Mucosa of rectum (tissue), 2 donors: ENCODE measurements around the gene C17orf107.
"Not testable (repeated sequence)": the region's sequence is repeated elsewhere in the genome, so short reads cannot be mapped to it uniquely, and the experiment has no call there.

Source experiments
- H3K27ac ChIP-seq, 2 donors: one replicate each; pipeline ENCODE4 v1.7.0; 2013; ENCODE audit warnings: inconsistent platforms in 2 of 2, low read depth in 2 of 2, low read length in 2 of 2
- H3K27me3 ChIP-seq, 2 donors: one replicate each; pipeline ENCODE4 v1.7.0; 2013; ENCODE audit warnings: low read length in 2 of 2; ENCODE audit not compliant: control insufficient read depth in 2 of 2, insufficient read depth in 2 of 2
- H3K36me3 ChIP-seq, 2 donors: one replicate each; pipeline ENCODE4 v1.7.0; 2013; ENCODE audit warnings: low read length in 2 of 2; ENCODE audit not compliant: control insufficient read depth in 2 of 2, insufficient read depth in 2 of 2
- H3K4me1 ChIP-seq, 2 donors: one replicate each; pipeline ENCODE4 v1.7.0; 2013; ENCODE audit warnings: low read length in 2 of 2, mild to moderate bottlenecking in 1 of 2; ENCODE audit not compliant: control insufficient read depth in 2 of 2, insufficient read depth in 2 of 2
- H3K4me3 ChIP-seq, 2 donors: one replicate each; pipeline ENCODE4 v1.7.0; 2013; ENCODE audit warnings: low read length in 2 of 2
- H3K9ac ChIP-seq, 2 donors: one replicate each; pipeline ENCODE4 v1.7.0; 2013; ENCODE audit warnings: low read length in 2 of 2, low read depth in 1 of 2, mild to moderate bottlenecking in 1 of 2
- H3K9me3 ChIP-seq, 2 donors: one replicate each; pipeline ENCODE4 v1.7.0; 2013; ENCODE audit warnings: low read length in 2 of 2; ENCODE audit not compliant: control insufficient read depth in 2 of 2
- donor health status: healthy.
- donor health status: Normal muscosa, but diverticular disease.

C17orf107 gene

GRCh38 chr17:4898927-4899326 is 409 bp upstream of the C17orf107 start:
- Histone ChIP-seq H3K27me3 (peaks cover 4 to 5% of the 10 kb centered on the region in 2 donors), H3K27ac (no peak overlapping the region), H3K4me3 (peak overlapping the region; percentile 69 to 80), H3K9me3 (no peaks in the 10 kb centered on the region), H3K4me1 (peaks cover 21 to 29% of the 10 kb centered on the region in 2 donors), H3K36me3 (peaks cover 30 to 34% of the 10 kb centered on the region in 2 donors), H3K9ac (peak overlapping the region; percentile 28 to 72)

DNA sequence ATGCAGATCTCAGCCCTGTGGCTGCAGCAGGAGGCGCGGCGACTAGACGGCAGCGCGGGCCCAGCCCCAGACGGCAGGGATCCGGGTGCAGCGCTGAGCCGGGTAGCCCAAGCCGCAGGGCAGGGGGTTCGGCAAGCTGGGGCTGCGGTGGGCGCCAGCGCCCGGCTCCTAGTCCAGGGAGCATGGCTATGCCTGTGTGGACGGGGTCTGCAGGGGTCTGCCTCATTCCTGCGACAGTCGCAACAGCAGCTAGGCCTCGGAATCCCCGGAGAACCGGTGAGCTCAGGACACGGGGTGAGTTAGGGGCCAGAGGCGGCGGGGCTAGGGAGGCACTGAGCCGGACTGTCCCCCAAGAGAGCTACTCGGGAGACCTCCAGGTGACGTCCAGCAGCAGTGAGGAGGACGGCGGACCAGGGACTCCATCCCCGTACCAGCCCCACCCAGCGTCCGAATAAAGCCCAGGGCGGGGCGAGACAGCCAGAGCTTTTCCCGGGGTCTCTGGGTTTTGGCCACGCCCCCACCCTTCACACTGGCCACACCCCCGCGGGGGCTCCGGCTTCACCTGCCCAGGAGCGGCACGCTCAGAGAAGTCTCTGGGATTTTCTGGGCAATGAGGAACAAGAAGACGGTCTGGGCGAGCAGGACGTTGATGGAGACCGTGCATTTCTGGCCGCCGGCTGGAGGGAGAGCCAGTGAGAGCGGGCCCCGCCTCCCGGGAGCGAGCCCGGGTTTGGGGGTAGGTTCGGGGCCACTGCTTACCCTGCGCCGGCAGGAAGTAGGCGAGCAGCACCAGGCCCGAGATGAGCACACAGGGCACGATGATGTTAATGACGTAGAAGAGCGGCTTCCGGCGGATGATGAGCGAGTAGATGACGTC is 1.1 kb downstream of the C17orf107 start:
- Histone ChIP-seq H3K9ac (no peak overlapping the region), H3K27me3 (peaks cover 4 to 13% of the 10 kb centered on the region in 2 donors), H3K36me3 (peaks cover 15 to 19% of the 10 kb centered on the region in 2 donors), H3K27ac (peak overlapping the region in 1 of 2 donors; percentile 1), H3K9me3 (no peaks in the 10 kb centered on the region), H3K4me1 (peaks cover 21 to 29% of the 10 kb centered on the region in 2 donors), H3K4me3 (peak overlapping the region; percentile 69 to 80)

DNA sequence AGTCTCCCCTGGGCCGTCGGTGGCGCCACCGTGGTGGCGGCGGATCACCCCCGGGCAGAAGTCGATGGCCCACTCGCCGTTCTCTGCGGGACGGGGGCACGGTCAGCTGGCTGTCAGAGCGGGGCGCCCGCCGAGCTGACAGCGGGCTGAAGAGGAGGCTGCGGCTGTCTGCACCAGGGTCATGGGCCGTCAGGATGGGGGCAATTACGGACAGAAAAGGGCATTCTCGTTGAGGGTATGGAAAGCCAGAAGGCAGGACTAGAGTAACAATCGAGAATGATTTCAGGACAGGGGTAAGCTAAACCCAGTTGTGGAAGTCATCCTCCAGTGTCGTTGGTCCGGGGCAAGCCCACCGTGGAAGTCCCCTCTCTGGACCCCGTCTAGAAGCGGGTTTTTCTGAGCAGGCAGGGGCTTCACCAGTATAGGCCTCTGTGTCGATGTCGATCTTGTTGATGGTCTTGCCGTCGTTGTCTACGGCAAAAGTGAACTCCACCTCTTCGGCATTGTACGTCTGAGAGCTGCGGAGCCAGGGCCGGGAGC is 1.8 kb downstream of the C17orf107 start:
- H3K27me3 ChIP-seq: peaks cover 4 to 13% of the 10 kb centered on the region in 2 donors
- H3K4me3 ChIP-seq: peak overlapping the region in 1 of 2 donors; percentile 80
- peaks cover 7 to 12% of the 10 kb centered on the region in 2 donors for H3K36me3 ChIP-seq
- H3K4me1 ChIP-seq: peaks cover 21 to 29% of the 10 kb centered on the region in 2 donors
- peak overlapping the region in 1 of 2 donors; percentile 1 for H3K27ac ChIP-seq
- no peaks in the 10 kb centered on the region for H3K9me3 ChIP-seq
- H3K9ac ChIP-seq: no peak overlapping the region

- peaks cover 4 to 13% of the 10 kb centered on the region in 2 donors for H3K27me3 ChIP-seq
- H3K27ac ChIP-seq: peak overlapping the region in 1 of 2 donors; percentile 43
- H3K9me3 ChIP-seq: no peaks in the 10 kb centered on the region
- no peak overlapping the region for H3K4me3 ChIP-seq
- H3K36me3 ChIP-seq: peaks cover 1 to 6% of the 10 kb centered on the region in 2 donors
- H3K9ac ChIP-seq: no peak overlapping the region
- peaks cover 21 to 29% of the 10 kb centered on the region in 2 donors for H3K4me1 ChIP-seq
Observed at GRCh38 chr17:4901648-4902344, 2.5 kb downstream of the C17orf107 start.

- no peaks in the 10 kb centered on the region for H3K9me3 ChIP-seq
- no peak overlapping the region for H3K9ac ChIP-seq
- peaks cover 21 to 29% of the 10 kb centered on the region in 2 donors for H3K4me1 ChIP-seq
- no peak overlapping the region for H3K4me3 ChIP-seq
- peaks cover 4 to 13% of the 10 kb centered on the region in 2 donors for H3K27me3 ChIP-seq
- H3K36me3 ChIP-seq: no peaks in the 10 kb centered on the region
- H3K27ac ChIP-seq: peak overlapping the region in 1 of 2 donors; percentile 44
Observed at GRCh38 chr17:4902540-4902939, 3.2 kb downstream of the C17orf107 start.

DNA sequence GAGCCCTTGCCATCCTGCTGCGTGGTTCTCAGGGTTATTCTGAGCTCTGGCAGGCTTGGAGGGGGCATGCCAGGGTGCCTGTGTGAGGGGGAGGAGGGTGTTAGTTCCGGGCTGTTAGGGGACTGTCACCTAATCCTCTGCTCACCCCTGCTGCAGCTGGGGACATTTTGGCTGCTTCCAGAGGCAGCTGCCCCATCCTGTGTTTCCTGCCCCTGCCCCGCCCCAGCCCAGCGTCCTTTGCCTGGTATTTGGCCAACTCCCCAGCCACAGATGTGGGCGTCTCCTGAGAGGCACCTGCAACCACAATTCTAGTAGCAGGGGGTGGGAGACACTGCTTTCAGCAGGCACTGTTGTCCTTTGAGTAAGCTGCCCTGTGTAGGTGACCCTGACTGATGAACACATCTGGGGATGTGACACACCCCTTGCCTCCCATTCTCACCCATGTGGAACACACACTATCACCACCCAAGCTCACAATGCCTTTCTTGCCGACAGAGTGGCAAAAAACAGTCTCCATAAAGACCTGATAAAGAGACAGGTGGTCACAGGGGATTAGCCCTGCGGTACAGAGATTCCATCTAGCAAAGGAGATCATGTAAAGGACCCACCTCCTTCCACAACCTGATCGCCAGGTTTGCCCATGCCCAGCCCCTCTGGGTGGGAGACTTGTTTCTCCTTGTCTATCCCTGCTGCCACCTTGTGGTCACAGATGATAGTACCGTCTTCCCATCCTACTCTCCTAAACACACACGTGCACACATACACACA is 3.9 kb downstream of the C17orf107 start, which contains the start of gene CHRNE:
Gene CHRNE, minus strand, starts transcription at position 48 of the 768 bp plus-strand sequence. Its CDS starts 35 bp downstream, at position 13.
- peaks cover 21 to 29% of the 10 kb centered on the region in 2 donors for H3K4me1 ChIP-seq

GRCh38 chr17:4906642-4907041 is 7.3 kb downstream of the C17orf107 start:
- not testable (repeated sequence) for H3K9me3 ChIP-seq, H3K36me3 ChIP-seq, H3K9ac ChIP-seq, H3K27me3 ChIP-seq, H3K4me3 ChIP-seq, H3K27ac ChIP-seq
- H3K4me1 ChIP-seq: peaks cover 15 to 19% of the 10 kb centered on the region in 2 donors

More for the DNA sequence above, 3.9 kb downstream of the C17orf107 start, which contains the start of gene CHRNE:
- Histone ChIP-seq H3K27me3 (peaks cover 4 to 13% of the 10 kb centered on the region in 2 donors), H3K4me3 (peak within 1 kb of the TSS in 1 of 2 donors; percentile 45), H3K36me3 (no peaks in the 10 kb centered on the region), H3K9ac (no peak within 1 kb of the TSS), H3K9me3 (no peaks in the 10 kb centered on the region), H3K27ac (peak within 1 kb of the TSS in 1 of 2 donors; percentile 44)

DNA sequence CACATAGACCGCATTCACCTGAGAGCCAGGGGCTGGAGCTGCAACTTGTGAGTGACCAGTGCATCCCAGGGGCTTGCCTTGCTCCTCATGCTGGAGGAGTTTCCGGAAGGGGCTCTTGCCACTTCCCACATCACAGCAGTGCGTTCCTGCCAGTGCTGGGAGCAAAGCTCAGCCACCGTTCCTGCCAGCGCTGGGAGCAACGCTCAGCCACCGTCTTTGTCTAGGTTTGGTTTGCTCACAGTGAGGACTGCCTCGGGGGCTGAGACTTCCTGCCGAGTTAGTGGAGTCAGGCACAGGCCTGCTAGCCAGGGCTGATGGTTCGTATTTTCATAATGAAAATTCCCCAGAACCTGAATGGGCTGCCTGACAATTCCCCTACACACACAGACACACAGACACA is 9.0 kb downstream of the C17orf107 start:
- Histone ChIP-seq H3K4me3 (no peak overlapping the region), H3K9me3 (no peaks in the 10 kb centered on the region), H3K4me1 (peaks cover 10 to 12% of the 10 kb centered on the region in 2 donors), H3K9ac (peak overlapping the region in 1 of 2 donors; percentile 42), H3K27me3 (peaks cover 0 to 8% of the 10 kb centered on the region in 2 donors), H3K36me3 (no peaks in the 10 kb centered on the region), H3K27ac (peak overlapping the region in 1 of 2 donors; percentile 50)

GRCh38 chr17:4908711-4909496 is 9.6 kb downstream of the C17orf107 start:
- H3K9ac ChIP-seq: peak overlapping the region; percentile 32 to 42
- no peaks in the 10 kb centered on the region for H3K9me3 ChIP-seq
- H3K27ac ChIP-seq: peak overlapping the region; percentile 13 to 50
- peak overlapping the region; percentile 3 to 38 for H3K4me3 ChIP-seq
- H3K36me3 ChIP-seq: no peaks in the 10 kb centered on the region
- peaks cover 7 to 9% of the 10 kb centered on the region in 2 donors for H3K4me1 ChIP-seq
- H3K27me3 ChIP-seq: peaks cover 0 to 8% of the 10 kb centered on the region in 2 donors
